ENCODE data around the gene DYNC1H1.

- TF ChIP-seq CTCF (IDR thresholded peaks at IDR 0.05) (no peak), POLR2A (IDR thresholded peaks at IDR 0.05) (no peak)
Observed at GRCh38 chr14:101918065-101918989, 46.0 kb upstream of the DYNC1H1 start.
